ENCODE measurements around the gene AOPEP. TPM values are rescaled to one million over a fixed set of nuclear protein-coding genes. Genes with fewer than 3 reads are reported as not detected.

The AOPEP gene
- polyA plus RNA-seq, 3 donors: 56.6 to 63.4 (median 60.7) TPM

DNA sequence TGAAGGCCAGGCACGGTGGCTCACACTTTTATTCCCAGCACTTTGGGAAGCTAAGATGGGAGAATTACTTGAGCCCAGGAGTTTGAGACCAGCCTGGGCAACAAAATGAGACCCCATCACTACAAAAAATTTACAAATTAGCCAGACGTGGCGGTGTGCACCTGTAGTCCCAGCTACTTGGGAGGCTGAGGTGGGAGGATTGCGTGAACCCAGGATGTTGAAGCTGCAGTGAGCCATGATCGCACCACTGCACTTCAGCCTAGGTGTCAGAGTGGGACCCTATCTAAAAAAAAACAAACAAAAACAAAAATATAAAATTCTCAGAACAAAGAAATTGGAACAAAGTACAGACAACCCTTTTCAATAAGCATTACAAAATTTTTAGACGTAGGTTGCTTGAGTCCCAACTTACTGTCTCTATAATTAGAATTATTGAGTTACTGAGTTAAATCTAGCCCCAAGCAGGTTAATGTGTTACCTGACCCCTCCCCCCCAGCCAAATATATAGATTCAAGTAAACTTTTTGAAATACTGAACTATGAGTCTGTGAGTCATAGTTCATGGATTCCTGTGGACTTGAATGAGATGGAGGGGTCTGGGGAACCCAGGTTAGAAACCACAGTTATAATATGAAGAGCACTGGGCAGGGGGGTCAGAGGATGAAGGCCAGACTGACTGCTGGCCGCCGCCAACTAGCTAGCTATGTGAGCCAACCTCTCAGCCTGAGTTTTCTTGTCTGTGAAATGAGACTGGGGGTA lies 173.1 kb downstream of the AOPEP start:
- no peak for DNase-seq (ENCODE audit: extremely low read depth in 1 of 11, low read depth in 9 of 11, low spot score in 4 of 11)

DNA sequence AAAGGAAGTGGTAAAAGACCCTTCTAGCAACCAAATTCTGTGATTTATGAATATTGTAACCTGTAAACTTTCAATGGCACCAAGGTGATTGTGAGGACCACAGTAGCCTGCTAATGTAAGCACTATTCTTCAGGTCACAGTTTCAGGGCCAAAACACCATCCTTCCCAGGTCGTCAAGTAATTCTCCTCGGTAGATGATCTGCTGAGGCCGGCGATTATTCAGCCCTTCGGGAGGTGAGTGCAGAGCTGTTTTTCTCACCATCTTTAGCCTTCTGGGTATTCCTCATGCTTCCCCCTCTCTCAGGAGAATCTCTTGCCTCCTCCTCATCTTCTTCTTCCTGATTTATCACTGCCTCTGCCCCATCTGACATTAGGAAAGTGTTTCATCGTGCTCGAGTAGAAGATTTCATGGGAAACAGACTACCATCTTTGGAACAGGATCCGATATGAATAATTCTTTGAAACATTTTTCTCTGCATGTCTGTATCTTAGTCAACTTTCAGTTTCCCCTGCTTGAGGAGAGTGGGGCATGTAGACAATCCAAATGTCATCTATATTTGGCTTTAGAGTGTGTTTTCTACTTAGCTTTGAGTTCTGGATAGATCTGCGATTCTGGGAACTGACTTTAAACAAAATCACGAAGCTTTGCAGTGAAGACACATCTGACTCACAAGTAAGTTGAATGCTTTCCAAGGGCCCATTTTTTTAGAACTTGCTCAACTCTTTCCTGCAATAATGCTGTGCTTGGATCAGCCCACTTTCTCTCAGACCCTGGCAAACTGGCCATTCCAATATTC lies 173.9 kb downstream of the AOPEP start:
- DNase-seq (ENCODE audit: extremely low read depth in 1 of 11, low read depth in 9 of 11, low spot score in 4 of 11): no peak

DNA sequence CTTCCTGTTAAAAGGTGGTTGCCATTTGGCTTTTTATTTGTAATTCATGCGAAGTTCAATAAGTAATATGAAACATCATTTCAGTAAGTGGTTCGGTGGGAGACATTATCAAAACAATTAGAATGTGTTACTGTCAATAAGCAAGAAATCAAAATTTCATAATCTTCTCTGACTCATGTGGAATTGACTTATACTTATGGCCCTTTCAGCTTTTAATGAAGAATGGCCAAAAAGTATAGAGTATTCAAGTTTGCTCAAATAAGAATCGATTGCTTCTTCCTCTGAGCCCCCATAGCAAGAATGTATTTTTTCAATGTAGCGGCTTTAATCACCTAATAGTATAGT lies 174.5 kb downstream of the AOPEP start:
- DNase-seq (ENCODE audit: extremely low read depth in 1 of 11, low read depth in 9 of 11, low spot score in 4 of 11): no peak

DNA sequence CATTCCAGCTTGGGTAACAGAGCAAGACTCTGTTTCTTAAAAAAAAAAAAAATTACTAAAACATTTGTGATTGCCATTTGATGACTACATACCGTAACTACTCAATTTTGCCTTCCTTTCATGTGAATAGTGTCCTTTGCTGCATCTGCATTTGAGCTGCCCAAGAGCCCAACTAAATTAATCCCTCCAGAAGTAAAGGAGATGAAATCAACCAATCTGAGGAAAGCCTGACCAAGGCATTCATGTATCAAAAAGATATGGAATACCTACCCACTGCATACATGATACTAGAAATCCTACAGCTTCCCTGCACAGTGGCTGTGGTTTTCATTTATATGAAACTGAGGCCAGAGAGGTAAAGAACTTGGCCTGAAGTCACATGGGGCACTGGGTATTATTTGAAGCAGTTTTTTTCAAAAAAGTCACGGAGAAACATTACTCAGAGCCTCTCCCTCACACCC lies 177.5 kb downstream of the AOPEP start:
- no peak for DNase-seq (ENCODE audit: extremely low read depth in 1 of 11, low read depth in 9 of 11, low spot score in 4 of 11)

DNA sequence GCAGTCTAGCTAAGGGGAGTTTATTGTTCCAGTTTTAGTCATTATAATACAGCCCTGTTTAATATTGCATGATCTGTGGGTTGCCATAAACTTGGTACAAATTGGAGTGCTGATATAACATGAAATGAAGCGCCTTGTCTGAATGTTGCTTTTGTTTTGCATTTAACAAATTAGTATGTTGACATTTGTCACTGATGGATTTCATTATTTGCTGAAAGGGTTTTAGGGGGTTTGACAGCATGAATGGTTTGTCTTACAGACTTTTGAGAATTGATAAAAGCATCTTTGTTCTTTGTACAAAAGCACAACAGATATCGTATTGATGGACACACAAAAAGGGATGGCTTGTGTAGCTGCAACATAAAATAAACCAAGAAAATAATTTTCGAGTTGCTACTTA lies 178.3 kb downstream of the AOPEP start:
- no peak for DNase-seq (ENCODE audit: extremely low read depth in 1 of 11, low read depth in 9 of 11, low spot score in 4 of 11)

GRCh38 chr9:94905606-94906005 lies 179.1 kb downstream of the AOPEP start:
- no peak for DNase-seq (ENCODE audit: extremely low read depth in 1 of 11, low read depth in 9 of 11, low spot score in 4 of 11)

DNA sequence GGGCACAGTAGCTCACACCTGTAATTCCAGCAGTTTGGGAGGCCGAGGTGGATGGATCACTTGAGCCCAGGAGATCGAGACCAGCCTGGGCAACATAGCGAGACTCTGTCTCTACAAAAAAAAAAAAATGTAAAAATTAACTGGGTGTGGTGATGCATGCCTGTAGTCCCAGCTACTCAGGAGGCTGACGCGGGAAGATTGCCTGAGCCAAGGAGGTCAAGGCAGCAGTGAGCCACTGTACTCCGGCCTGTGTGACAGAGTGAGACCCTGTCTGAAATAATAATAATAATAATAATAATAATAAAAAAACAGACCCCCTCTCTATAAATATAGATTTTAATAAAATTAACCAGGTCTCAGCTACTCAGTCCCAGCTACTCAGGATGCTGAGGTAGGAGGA lies 179.7 kb downstream of the AOPEP start:
- DNase-seq (ENCODE audit: extremely low read depth in 1 of 11, low read depth in 9 of 11, low spot score in 4 of 11): no peak

- no peak for DNase-seq (ENCODE audit: extremely low read depth in 1 of 11, low read depth in 9 of 11, low spot score in 4 of 11)
Measured at GRCh38 chr9:94906713-94907112, 180.2 kb downstream of the AOPEP start.

- DNase-seq (ENCODE audit: extremely low read depth in 1 of 11, low read depth in 9 of 11, low spot score in 4 of 11): no peak
Measured at GRCh38 chr9:94907264-94907936, 180.9 kb downstream of the AOPEP start.

DNA sequence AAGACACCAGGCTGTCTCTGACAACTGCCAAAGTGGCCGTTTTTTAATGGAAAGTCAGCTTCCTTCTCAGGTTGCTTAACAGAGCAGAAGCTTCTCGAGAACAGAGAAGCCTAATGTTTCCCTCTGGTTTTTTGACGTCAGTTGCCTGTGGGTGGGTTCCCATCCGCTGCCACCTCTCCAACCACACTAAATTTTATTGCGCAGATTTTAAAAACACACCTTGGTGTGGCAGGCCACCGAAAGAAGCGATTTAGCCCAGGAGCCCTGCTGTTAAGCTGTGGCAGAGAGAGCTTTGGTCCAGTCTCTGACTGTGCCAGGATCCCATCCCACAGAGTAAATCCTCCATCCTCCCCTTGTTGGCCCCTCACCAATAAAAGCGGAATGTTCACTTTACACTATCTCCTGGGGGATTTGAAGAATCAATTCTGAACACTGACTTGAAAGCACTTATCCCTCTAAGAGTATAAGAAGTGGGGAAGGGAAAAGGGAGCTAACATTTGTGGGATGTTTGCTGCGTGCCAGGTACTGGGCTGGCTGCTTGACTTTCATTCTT lies 181.6 kb downstream of the AOPEP start:
- no peak for DNase-seq (ENCODE audit: extremely low read depth in 1 of 11, low read depth in 9 of 11, low spot score in 4 of 11)

DNA sequence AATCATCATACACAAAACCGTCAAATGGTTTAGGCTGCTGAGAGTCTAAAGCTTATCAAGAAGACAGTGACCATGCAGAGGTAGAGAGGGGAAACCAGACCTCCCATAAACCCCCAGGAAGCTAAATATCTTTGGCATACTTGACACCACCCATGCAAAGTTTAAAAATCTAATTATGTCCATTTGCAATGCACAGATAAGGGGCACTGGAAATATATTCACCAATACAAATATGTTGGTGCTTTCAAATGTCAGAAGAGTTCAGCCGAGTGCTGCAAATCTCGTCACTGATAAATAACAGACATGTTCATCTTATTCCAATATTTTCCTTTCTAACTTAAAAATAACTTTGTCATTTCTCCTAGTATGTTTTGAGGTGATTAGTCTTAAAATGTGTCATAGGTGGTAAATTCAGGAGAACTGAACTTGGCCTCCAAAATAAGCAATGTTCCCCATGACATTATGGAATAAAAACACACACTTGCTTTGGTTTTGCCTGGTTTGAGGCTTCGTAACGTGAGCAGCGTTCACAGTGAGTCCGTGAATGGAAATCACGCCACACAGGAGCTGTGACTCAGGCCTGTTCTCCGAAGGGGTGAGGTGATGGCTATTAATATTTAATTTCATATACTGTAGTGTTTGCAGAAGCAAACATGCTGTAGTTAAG lies 182.2 kb downstream of the AOPEP start:
- DNase-seq (ENCODE audit: extremely low read depth in 1 of 11, low read depth in 9 of 11, low spot score in 4 of 11): no peak

- no peak for DNase-seq (ENCODE audit: extremely low read depth in 1 of 11, low read depth in 9 of 11, low spot score in 4 of 11)
Measured at GRCh38 chr9:94909250-94909894, 182.9 kb downstream of the AOPEP start.

DNA sequence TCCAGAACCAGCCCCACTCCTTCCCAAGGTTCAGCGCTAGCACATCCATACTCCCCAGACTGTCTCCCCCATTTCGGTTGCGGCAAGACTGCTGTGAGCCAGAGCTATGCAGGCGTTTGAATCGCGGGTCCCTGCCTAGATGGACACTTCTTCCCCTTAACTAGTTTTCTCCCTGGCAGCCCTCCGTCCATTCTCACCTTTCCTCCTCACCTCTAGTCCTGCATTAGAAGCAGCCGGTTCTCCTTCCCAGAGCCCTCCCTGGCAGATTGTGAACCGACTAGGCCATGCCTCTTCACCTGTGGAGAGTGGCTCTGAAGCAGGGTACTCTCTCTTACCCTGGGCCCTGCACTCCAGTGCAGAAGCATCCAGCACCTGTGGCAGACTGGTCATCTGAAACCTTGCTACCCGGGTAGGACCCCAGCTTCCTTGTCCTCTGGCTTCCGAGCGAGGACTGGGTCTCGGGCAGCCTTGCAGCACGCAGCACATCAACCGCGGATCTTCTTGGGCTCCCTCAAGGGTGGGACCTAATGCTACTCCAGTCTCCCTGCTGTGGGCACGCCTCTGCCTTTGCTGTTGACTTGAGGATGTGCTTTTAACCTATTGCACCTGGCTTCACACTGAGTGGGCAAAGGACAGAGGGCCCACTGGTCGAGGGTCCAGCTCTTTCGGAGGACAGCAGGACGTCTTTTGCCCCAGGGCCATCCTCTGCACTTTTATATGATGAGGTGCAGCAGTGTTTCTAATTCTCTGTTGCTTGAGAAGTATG lies 183.6 kb downstream of the AOPEP start:
- DNase-seq (ENCODE audit: extremely low read depth in 1 of 11, low read depth in 9 of 11, low spot score in 4 of 11): no peak

DNA sequence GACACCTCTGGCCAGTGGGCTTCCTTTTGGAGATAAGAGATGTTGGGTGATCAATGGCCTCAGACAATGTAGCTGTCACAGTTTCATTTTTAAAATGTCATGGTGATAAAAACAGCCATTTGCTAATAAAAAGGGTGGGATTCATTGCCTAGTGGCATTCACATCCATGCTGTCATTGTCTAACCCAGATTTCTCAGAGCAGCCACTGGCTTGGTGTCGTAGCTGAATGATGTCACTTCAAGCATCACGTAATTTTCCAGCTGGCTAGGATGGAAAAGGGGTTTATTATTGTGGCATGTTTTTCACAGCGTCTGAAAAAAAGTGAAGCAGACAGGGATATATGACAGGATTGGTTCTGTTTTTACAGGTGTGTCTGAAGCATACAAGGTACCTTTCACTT lies 184.7 kb downstream of the AOPEP start:
- DNase-seq (ENCODE audit: extremely low read depth in 1 of 11, low read depth in 9 of 11, low spot score in 4 of 11): no peak

DNA sequence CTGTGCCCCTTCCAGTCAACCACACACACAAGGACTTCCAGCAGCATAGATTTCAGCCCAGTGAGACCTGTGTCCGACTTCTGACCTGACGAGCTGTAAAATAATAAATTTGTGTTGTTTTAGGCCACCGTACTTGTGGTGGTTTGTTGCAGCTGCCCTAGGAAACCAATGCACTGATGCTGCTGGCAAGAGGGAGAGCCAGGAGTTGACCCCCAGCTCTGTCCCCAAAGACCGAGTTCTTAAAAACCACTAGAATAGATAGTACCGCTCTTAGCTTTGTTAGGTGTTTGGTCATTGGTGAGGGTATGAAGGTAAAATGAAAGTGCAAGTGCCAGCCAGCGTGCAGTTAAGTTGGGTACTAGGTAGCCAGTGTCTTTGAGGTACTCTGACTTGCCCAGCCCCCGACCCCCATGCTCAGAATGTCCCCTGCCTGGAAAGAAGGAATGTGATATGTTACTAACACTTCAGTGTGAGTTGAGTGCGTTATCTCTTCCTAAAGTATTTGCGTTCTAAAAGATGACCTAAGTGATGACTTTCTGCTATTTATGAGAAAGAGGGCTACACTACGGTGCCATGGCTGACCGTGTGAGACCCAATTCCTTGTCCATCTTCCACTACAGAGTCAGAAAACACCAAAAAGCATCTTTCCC lies 185.6 kb downstream of the AOPEP start:
- DNase-seq (ENCODE audit: extremely low read depth in 1 of 11, low read depth in 9 of 11, low spot score in 4 of 11): no peak

GRCh38 chr9:94912700-94913249 lies 186.3 kb downstream of the AOPEP start:
- DNase-seq (ENCODE audit: extremely low read depth in 1 of 11, low read depth in 9 of 11, low spot score in 4 of 11): no peak

DNA sequence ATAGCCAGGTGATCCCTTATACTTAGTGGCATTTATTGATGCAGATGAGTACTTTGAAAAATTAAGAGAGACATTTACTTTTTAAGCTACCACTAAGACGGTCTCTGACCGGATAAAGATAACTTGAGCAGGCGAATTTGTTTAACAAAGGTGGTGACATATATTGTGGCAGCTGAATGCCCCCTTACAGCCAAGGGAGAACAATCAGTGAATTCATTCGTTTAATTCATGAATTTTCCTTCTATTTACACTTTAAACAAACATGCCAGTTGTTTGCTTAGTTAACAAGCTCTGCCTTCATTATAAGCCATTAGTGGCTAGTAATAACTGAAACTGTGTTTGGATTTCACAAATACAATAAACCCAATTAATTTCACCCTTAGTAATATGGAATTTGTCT lies 187.1 kb downstream of the AOPEP start:
- DNase-seq (ENCODE audit: extremely low read depth in 1 of 11, low read depth in 9 of 11, low spot score in 4 of 11): no peak
